SK-N-SH (cell line): ENCODE results near the gene ZNF256. TPM values are rescaled to one million over a fixed set of nuclear protein-coding genes. Genes with fewer than 3 reads are reported as not detected.

Experiments used
- CTCF ChIA-PET: fragments of 300-600, 350-600 bp; formaldehyde crosslinking; extraction: SDS; loops from one replicate; lab custom pipeline; 2021; lab: Yijun Ruan, JAX
- POLR2A ChIA-PET: fragments of 350-600 bp; sonication (Branson Sonifier 250); formaldehyde crosslinking; extraction: SDS; loops from one replicate; lab custom pipeline; 2020; ENCODE audit warnings: antibody characterized with exemption, inconsistent platforms; lab: Yijun Ruan, JAX
- DNase-seq: peaks from one replicate; pipeline ENCODE4 v3.0.0; 2012
- H2AFZ ChIP-seq: fragments of 200-600 bp; sonication (generic); 2 replicates; pipeline ENCODE4 v1.8.1; 2016; ENCODE audit warnings: antibody characterized with exemption, mild to moderate bottlenecking, low read depth
- H3F3A ChIP-seq: fragments of 200-600 bp; sonication (generic); replicated peaks from 2 replicates; pipeline ENCODE3; 2016; ENCODE audit warnings: antibody characterized with exemption, mild to moderate bottlenecking; ENCODE audit not compliant: insufficient read depth
- H3K27ac ChIP-seq, 2 experiments: fragments of 200-500 bp in 1 of 2; fragments of 200-600 bp in 1 of 2; sonication (Bioruptor generic) in 1 of 2; sonication (generic), shearing (Covaris generic) in 1 of 2; 2 replicates each; pipeline versions ENCODE4 v1.5.1 to v1.6.1; 2014 to 2016; ENCODE audit warnings: low read depth in 2 of 2, inconsistent platforms in 1 of 2, low read length in 1 of 2, mild to moderate bottlenecking in 1 of 2, mixed read lengths in 1 of 2
- H3K27me3 ChIP-seq: fragments of 200-600 bp; sonication (generic), shearing (Covaris generic); 2 replicates; pipeline ENCODE4 v1.6.1; 2016; ENCODE audit warnings: mixed run types; ENCODE audit not compliant: insufficient read depth
- H3K36me3 ChIP-seq, 2 experiments: fragments of 200-500 bp in 1 of 2; fragments of 200-600 bp in 1 of 2; sonication (Bioruptor generic) in 1 of 2; sonication (generic) in 1 of 2; replicated peaks in 1 of 2; 2 replicates each; pipeline versions ENCODE3 to v1.5.1; 2014 to 2016; ENCODE audit warnings: low read length in 1 of 2, mild to moderate bottlenecking in 1 of 2; ENCODE audit not compliant: insufficient read depth in 2 of 2, control insufficient read depth in 1 of 2
- H3K4me1 ChIP-seq, 2 experiments: fragments of 200-500 bp in 1 of 2; fragments of 200-600 bp in 1 of 2; sonication (Bioruptor generic) in 1 of 2; sonication (generic), shearing (Covaris generic) in 1 of 2; 2 replicates each; pipeline versions ENCODE4 v1.5.1 to v1.6.1; 2014 to 2016; ENCODE audit warnings: low read depth in 1 of 2, low read length in 1 of 2, mixed run types in 1 of 2; ENCODE audit not compliant: insufficient read depth in 2 of 2, control insufficient read depth in 1 of 2
- H3K4me2 ChIP-seq: fragments of 200-600 bp; sonication (generic), shearing (Covaris generic); 2 replicates; pipeline ENCODE4 v1.6.1; 2017; ENCODE audit warnings: mixed run types
- H3K4me3 ChIP-seq, 2 experiments: fragments of 200-500 bp in 1 of 2; fragments of 200-600 bp in 1 of 2; sonication (Bioruptor generic) in 1 of 2; sonication (generic), shearing (Covaris generic) in 1 of 2; 2 replicates each; pipeline versions ENCODE4 v1.5.1 to v1.8.1; 2014 to 2016; ENCODE audit warnings: low read depth in 2 of 2, inconsistent platforms in 1 of 2, low read length in 1 of 2, mild to moderate bottlenecking in 1 of 2, mixed read lengths in 1 of 2, moderate library complexity in 1 of 2
- H3K79me2 ChIP-seq: fragments of 200-600 bp; sonication (generic); 2 replicates; pipeline ENCODE4 v1.8.1; 2017; ENCODE audit warnings: mild to moderate bottlenecking; ENCODE audit not compliant: insufficient read depth
- H3K9ac ChIP-seq: fragments of 200-600 bp; sonication (generic); 2 replicates; pipeline ENCODE4 v1.6.1; 2017; ENCODE audit warnings: mixed run types
- H3K9me2 ChIP-seq: fragments of 200-600 bp; sonication (generic); 2 replicates; pipeline ENCODE4 v1.6.1; 2017; ENCODE audit warnings: mixed run types
- H3K9me3 ChIP-seq: fragments of 200-600 bp; sonication (generic); 2 replicates; pipeline ENCODE4 v1.6.1; 2017; ENCODE audit warnings: mixed run types, mild to moderate bottlenecking, moderate library complexity
- H4K20me1 ChIP-seq: fragments of 200-600 bp; sonication (generic); 2 replicates; pipeline ENCODE4 v1.6.1; 2017; ENCODE audit warnings: mild to moderate bottlenecking, mixed run types; ENCODE audit not compliant: insufficient read depth
- FOSL2 ChIP-seq: IDR thresholded peaks from 2 replicates; pipeline ENCODE4 v1.4.0; 2012; ENCODE audit warnings: low read depth, mild to moderate bottlenecking, moderate library complexity, borderline replicate concordance
- FOXJ3 ChIP-seq: sonication (generic); formaldehyde crosslinking; IDR thresholded peaks from 2 replicates; pipeline ENCODE4 v1.5.1; 2020; ENCODE audit warnings: mild to moderate bottlenecking, missing genetic modification reagents
- POLR2AphosphoS5 ChIP-seq: IDR thresholded peaks from 2 replicates; pipeline ENCODE4 v1.6.1; 2012; ENCODE audit warnings: low read depth, low read length
- RCOR1 ChIP-seq: fragments of 150-350 bp; IDR thresholded peaks from 2 replicates; pipeline ENCODE4 v1.6.1; 2017; ENCODE audit warnings: antibody characterized with exemption, low read length
- YY1 ChIP-seq: IDR thresholded peaks from 2 replicates; pipeline ENCODE4 v1.4.0; 2012; ENCODE audit warnings: low read depth, mild to moderate bottlenecking
- WGBS: methylation state at CpG from one replicate; pipeline ENCODE4 v1.1.6; 2017; ENCODE audit warnings: low lambda C conversion rate; 5-methylcytosine and 5-hydroxymethylcytosine counted together
- polyA plus RNA-seq, 3 experiments: library from polyadenylated mRNA; depleted of rRNA; stranded (reverse); fragments of >200 nt; gene quantifications; 2 replicates each; pipeline ENCODE4 v1.2.3, GENCODE V29; 2012
- TF ChIP-seq, protein P1 (sequence below): fragments of 150-350 bp; IDR thresholded peaks from 2 replicates; pipeline ENCODE4 v1.6.1; 2017; ENCODE audit warnings: antibody characterized with exemption, low read length, low read depth, borderline replicate concordance
- TF ChIP-seq, protein P2 (sequence below): fragments of 200-600 bp; sonication (generic); IDR thresholded peaks from 2 replicates; pipeline ENCODE4 v1.6.1; 2017; ENCODE audit warnings: antibody characterized with exemption, mild to moderate bottlenecking, moderate library complexity
- TF ChIP-seq, protein P3 (sequence below): IDR thresholded peaks from 2 replicates; pipeline ENCODE4 v1.6.1; 2012; ENCODE audit warnings: mild to moderate bottlenecking, low read depth, low read length, moderate library complexity

Gene ZNF256
- polyA plus RNA-seq, 1 of the 3 experiments (the other 2 are of a cell fraction), result 3.7 TPM

DNA sequence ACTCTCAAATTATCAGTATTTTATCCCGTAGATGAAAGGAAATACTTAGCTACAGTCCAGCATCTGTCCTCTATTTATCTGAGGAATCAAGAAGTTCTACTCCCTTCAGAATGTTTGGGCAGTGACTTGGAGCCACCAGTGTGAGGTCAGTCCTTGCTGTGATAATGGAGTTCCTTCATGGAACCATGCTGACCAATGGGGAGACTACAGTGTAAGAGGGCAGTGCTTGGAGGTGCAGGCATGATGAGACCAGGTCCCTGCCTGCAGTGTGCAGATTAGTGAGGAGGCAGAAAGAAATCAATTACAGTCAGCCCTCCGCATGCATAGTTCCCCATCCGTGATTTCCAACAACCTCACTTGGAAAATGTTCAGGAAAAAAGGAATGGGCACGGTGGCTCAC is 26.9 kb upstream of the ZNF256 start, which contains the start of gene C19orf18:
Gene C19orf18, minus strand, starts transcription at position 101 of the 400 bp plus-strand sequence. CDS start 102 bp downstream, outside the sequence.
- DNase-seq, result no peak
- TF ChIP-seq FOSL2 (no peak), POLR2AphosphoS5 (no peak), FOXJ3 (CRISPR knock-in tag) (no peak), RCOR1 (no peak)
- TF ChIP-seq, protein P1, sequence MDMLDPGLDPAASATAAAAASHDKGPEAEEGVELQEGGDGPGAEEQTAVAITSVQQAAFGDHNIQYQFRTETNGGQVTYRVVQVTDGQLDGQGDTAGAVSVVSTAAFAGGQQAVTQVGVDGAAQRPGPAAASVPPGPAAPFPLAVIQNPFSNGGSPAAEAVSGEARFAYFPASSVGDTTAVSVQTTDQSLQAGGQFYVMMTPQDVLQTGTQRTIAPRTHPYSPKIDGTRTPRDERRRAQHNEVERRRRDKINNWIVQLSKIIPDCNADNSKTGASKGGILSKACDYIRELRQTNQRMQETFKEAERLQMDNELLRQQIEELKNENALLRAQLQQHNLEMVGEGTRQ, result no peak
- TF ChIP-seq, protein P2, sequence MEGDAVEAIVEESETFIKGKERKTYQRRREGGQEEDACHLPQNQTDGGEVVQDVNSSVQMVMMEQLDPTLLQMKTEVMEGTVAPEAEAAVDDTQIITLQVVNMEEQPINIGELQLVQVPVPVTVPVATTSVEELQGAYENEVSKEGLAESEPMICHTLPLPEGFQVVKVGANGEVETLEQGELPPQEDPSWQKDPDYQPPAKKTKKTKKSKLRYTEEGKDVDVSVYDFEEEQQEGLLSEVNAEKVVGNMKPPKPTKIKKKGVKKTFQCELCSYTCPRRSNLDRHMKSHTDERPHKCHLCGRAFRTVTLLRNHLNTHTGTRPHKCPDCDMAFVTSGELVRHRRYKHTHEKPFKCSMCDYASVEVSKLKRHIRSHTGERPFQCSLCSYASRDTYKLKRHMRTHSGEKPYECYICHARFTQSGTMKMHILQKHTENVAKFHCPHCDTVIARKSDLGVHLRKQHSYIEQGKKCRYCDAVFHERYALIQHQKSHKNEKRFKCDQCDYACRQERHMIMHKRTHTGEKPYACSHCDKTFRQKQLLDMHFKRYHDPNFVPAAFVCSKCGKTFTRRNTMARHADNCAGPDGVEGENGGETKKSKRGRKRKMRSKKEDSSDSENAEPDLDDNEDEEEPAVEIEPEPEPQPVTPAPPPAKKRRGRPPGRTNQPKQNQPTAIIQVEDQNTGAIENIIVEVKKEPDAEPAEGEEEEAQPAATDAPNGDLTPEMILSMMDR, result no peak
- H4K20me1 ChIP-seq, result no peaks in the 10 kb centered on the region
- H3K4me1 ChIP-seq, result no peaks in the 10 kb centered on the region
- H3K4me3 ChIP-seq, result no peak within 1 kb of the TSS
- H3K9me3 ChIP-seq, result peaks cover 38% of the 10 kb centered on the region
- ChIA-PET CTCF (interaction anchor here (0.7 kb wide), 1 partner anchor 443 kb away, joined by 3 read pairs; no protein-coding TSS in a partner anchor), POLR2A (no interaction called here)
- no peak within 1 kb of the TSS for H3K27ac ChIP-seq
- H3K9ac ChIP-seq, result no peak within 1 kb of the TSS
- H3K27me3 ChIP-seq, result no peaks in the 10 kb centered on the region
- H3K4me2 ChIP-seq, result no peak within 1 kb of the TSS
- 74% methylated on average over 4 of the region's 4 CpGs for WGBS
- H3K79me2 ChIP-seq, result no peaks in the 10 kb centered on the region
- no peaks in the 10 kb centered on the region for H3K9me2 ChIP-seq
- H3F3A ChIP-seq, result peaks cover 4% of the 10 kb centered on the region
- H2AFZ ChIP-seq, result no peak within 1 kb of the TSS
- peaks cover 11% of the 10 kb centered on the region in 2 experiments for H3K36me3 ChIP-seq

DNA sequence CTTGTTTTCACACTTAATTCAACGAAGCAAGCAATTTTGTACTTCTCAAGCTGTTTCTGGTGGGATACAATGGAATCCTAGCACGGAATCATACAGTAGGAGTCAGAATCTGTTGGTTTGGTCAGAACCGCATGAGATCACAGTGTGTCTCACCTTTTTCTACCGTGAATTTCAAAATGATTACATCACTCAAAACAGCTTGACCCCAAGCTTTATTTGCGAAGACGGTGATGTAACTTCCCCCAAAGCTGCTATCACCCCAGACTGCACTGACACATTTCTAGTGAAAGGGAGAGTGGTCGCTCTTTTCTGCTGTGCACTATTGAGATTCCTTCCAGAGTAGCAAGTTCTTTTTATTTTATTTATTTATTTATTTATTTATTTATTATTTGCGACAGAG is 17.3 kb upstream of the ZNF256 start:
- ChIA-PET POLR2A (no interaction called here), CTCF (no interaction called here)
- no peak overlapping the region for H3K27ac ChIP-seq
- no peak overlapping the region for H3K9ac ChIP-seq
- WGBS, result 57% methylated on average over 8 of the region's 8 CpGs
- no peak overlapping the region for H2AFZ ChIP-seq
- TF ChIP-seq FOXJ3 (CRISPR knock-in tag), result no peak
- TF ChIP-seq, protein P3, sequence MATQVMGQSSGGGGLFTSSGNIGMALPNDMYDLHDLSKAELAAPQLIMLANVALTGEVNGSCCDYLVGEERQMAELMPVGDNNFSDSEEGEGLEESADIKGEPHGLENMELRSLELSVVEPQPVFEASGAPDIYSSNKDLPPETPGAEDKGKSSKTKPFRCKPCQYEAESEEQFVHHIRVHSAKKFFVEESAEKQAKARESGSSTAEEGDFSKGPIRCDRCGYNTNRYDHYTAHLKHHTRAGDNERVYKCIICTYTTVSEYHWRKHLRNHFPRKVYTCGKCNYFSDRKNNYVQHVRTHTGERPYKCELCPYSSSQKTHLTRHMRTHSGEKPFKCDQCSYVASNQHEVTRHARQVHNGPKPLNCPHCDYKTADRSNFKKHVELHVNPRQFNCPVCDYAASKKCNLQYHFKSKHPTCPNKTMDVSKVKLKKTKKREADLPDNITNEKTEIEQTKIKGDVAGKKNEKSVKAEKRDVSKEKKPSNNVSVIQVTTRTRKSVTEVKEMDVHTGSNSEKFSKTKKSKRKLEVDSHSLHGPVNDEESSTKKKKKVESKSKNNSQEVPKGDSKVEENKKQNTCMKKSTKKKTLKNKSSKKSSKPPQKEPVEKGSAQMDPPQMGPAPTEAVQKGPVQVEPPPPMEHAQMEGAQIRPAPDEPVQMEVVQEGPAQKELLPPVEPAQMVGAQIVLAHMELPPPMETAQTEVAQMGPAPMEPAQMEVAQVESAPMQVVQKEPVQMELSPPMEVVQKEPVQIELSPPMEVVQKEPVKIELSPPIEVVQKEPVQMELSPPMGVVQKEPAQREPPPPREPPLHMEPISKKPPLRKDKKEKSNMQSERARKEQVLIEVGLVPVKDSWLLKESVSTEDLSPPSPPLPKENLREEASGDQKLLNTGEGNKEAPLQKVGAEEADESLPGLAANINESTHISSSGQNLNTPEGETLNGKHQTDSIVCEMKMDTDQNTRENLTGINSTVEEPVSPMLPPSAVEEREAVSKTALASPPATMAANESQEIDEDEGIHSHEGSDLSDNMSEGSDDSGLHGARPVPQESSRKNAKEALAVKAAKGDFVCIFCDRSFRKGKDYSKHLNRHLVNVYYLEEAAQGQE, result no peak
- no peak for TF ChIP-seq YY1
- no peak for DNase-seq
- H3K4me2 ChIP-seq, result no peak overlapping the region
- H3K27me3 ChIP-seq, result no peaks in the 10 kb centered on the region
- H3K4me1 ChIP-seq, result no peaks in the 10 kb centered on the region
- H3K9me2 ChIP-seq, result no peaks in the 10 kb centered on the region
- no peaks in the 10 kb centered on the region for H3K36me3 ChIP-seq
- no peak overlapping the region for H3K4me3 ChIP-seq
- no peaks in the 10 kb centered on the region for H4K20me1 ChIP-seq
- no peaks in the 10 kb centered on the region for H3K79me2 ChIP-seq
- H3F3A ChIP-seq, result no peaks in the 10 kb centered on the region
- no peaks in the 10 kb centered on the region; the same call in 1 of the 2 replicates for H3K9me3 ChIP-seq
